DOHH2 (cell line): Measurements from ENCODE around the gene STT3B.

Experiments
- CTCF ChIP-seq: fragments of 200-600 bp; sonication (generic); IDR thresholded peaks from one replicate; pipeline ENCODE4 v1.5.1; 2014; ENCODE audit warnings: antibody characterized with exemption, mild to moderate bottlenecking, low read depth, low read length; ENCODE audit not compliant: poor library complexity, severe bottlenecking
- EZH2phosphoT487 ChIP-seq: fragments of 200-600 bp; sonication (generic); IDR thresholded peaks from 2 replicates; pipeline ENCODE4 v1.6.1; 2017; ENCODE audit warnings: borderline replicate concordance, mild to moderate bottlenecking, antibody characterized with exemption, low read length, moderate library complexity, mixed read lengths

GRCh38 chr3:31521468-31521867, 11.3 kb upstream of the STT3B start:
- TF ChIP-seq CTCF (no peak), EZH2phosphoT487 (no peak)
